HG03025 (cell line): Measurements from ENCODE around the gene SKIDA1.

Experiments
- ATAC-seq: cut with Tn5 transposase; IDR thresholded peaks from one replicate; pipeline ENCODE4 v1.9.1; 2021; ENCODE audit warnings: mild to moderate bottlenecking, moderate library complexity; ENCODE audit not compliant: unreplicated experiment, low FRiP score

SKIDA1 gene

GRCh38 chr10:21529032-21529910 lies 3.8 kb upstream of the SKIDA1 start:
- ATAC-seq, result no peak

GRCh38 chr10:21528236-21529031 lies 3.0 kb upstream of the SKIDA1 start:
- no peak for ATAC-seq

GRCh38 chr10:21527598-21528235 lies 2.2 kb upstream of the SKIDA1 start:
- no peak for ATAC-seq

- no peak for ATAC-seq
Observed at GRCh38 chr10:21526860-21527597, 1.5 kb upstream of the SKIDA1 start.

- ATAC-seq, result peak; percentile 32
Observed at GRCh38 chr10:21526188-21526859, 842 bp upstream of the SKIDA1 start.

- ATAC-seq, result no peak
Observed at GRCh38 chr10:21524526-21525366, 736 bp downstream of the SKIDA1 start.

- no peak for ATAC-seq
Observed at GRCh38 chr10:21524131-21524525, 1.4 kb downstream of the SKIDA1 start.

GRCh38 chr10:21523557-21524008 lies 1.9 kb downstream of the SKIDA1 start:
- ATAC-seq, result no peak

- no peak for ATAC-seq
Observed at GRCh38 chr10:21522631-21523406, 2.7 kb downstream of the SKIDA1 start.

- no peak for ATAC-seq
Observed at GRCh38 chr10:21521751-21522533, 3.5 kb downstream of the SKIDA1 start.

GRCh38 chr10:21520949-21521348 lies 4.5 kb downstream of the SKIDA1 start:
- ATAC-seq, result no peak

- ATAC-seq, result no peak
Observed at GRCh38 chr10:21520509-21520908, 5.0 kb downstream of the SKIDA1 start.

GRCh38 chr10:21519941-21520436 lies 5.5 kb downstream of the SKIDA1 start:
- ATAC-seq, result peak; percentile 50

GRCh38 chr10:21519397-21519933 lies 6.0 kb downstream of the SKIDA1 start:
- ATAC-seq, result no peak

- ATAC-seq, result no peak
Observed at GRCh38 chr10:21518641-21519396, 6.7 kb downstream of the SKIDA1 start.

- ATAC-seq, result no peak
Observed at GRCh38 chr10:21518149-21518640, 7.3 kb downstream of the SKIDA1 start.
